HPDE6-E6E7 (cell line): ENCODE measurements around the gene MYO5B.

Experiments
- DNase-seq: peaks from one replicate; pipeline ENCODE4 v3.0.0; 2011; ENCODE audit warnings: missing footprints; ENCODE audit errors: extremely low spot score

Gene MYO5B

GRCh38 chr18:49970319-49970718 is 224.6 kb downstream of the MYO5B start:
- no peak for DNase-seq

- no peak for DNase-seq
Observed at GRCh38 chr18:49968644-49969309, 226.2 kb downstream of the MYO5B start.

GRCh38 chr18:49967636-49968313 is 227.2 kb downstream of the MYO5B start:
- no peak for DNase-seq

GRCh38 chr18:49967171-49967570 is 227.8 kb downstream of the MYO5B start:
- peak; percentile 20 for DNase-seq

- DNase-seq = no peak
Observed at GRCh38 chr18:49966090-49966489, 228.9 kb downstream of the MYO5B start.

GRCh38 chr18:49963217-49963616 is 231.7 kb downstream of the MYO5B start:
- no peak for DNase-seq

- no peak for DNase-seq
Observed at GRCh38 chr18:49961271-49961670, 233.7 kb downstream of the MYO5B start.

- DNase-seq = no peak
Observed at GRCh38 chr18:49960376-49960775, 234.6 kb downstream of the MYO5B start.

- no peak for DNase-seq
Observed at GRCh38 chr18:49959176-49959575, 235.8 kb downstream of the MYO5B start.

GRCh38 chr18:49955263-49955662 is 239.7 kb downstream of the MYO5B start:
- DNase-seq = no peak

- no peak for DNase-seq
Observed at GRCh38 chr18:49953391-49953790, 241.6 kb downstream of the MYO5B start.

GRCh38 chr18:49949951-49950395 is 245.0 kb downstream of the MYO5B start:
- no peak for DNase-seq

- no peak for DNase-seq
Observed at GRCh38 chr18:49948975-49949374, 246.0 kb downstream of the MYO5B start.

GRCh38 chr18:49944663-49945062 is 250.3 kb downstream of the MYO5B start:
- DNase-seq = no peak

GRCh38 chr18:49936821-49937220 is 258.1 kb downstream of the MYO5B start:
- no peak for DNase-seq

- no peak for DNase-seq
Observed at GRCh38 chr18:49935215-49935614, 259.7 kb downstream of the MYO5B start.

- DNase-seq = no peak
Observed at GRCh38 chr18:49934457-49934856, 260.5 kb downstream of the MYO5B start.

- DNase-seq = peak; percentile 22
Observed at GRCh38 chr18:49933530-49934128, 261.3 kb downstream of the MYO5B start.

GRCh38 chr18:49931760-49932159 is 263.2 kb downstream of the MYO5B start:
- no peak for DNase-seq

GRCh38 chr18:49931179-49931578 is 263.8 kb downstream of the MYO5B start:
- no peak for DNase-seq

- DNase-seq = no peak
Observed at GRCh38 chr18:49926106-49926745, 268.7 kb downstream of the MYO5B start.

- DNase-seq = no peak
Observed at GRCh38 chr18:49924293-49924983, 270.5 kb downstream of the MYO5B start.
